ENCODE data around the gene WBP2. TPM values are rescaled to one million over a fixed set of nuclear protein-coding genes. Genes with fewer than 3 reads are reported as not detected.
A peak's percentile ranks its signal among the peaks of the same experiment; 100 is the strongest.

The WBP2 gene
- total and polyA plus RNA-seq, 2 of the 13 experiments (the other 11 are each of a cell fraction or from before 2014, with no cell fraction given) = 29.2 to 29.5 TPM

DNA sequence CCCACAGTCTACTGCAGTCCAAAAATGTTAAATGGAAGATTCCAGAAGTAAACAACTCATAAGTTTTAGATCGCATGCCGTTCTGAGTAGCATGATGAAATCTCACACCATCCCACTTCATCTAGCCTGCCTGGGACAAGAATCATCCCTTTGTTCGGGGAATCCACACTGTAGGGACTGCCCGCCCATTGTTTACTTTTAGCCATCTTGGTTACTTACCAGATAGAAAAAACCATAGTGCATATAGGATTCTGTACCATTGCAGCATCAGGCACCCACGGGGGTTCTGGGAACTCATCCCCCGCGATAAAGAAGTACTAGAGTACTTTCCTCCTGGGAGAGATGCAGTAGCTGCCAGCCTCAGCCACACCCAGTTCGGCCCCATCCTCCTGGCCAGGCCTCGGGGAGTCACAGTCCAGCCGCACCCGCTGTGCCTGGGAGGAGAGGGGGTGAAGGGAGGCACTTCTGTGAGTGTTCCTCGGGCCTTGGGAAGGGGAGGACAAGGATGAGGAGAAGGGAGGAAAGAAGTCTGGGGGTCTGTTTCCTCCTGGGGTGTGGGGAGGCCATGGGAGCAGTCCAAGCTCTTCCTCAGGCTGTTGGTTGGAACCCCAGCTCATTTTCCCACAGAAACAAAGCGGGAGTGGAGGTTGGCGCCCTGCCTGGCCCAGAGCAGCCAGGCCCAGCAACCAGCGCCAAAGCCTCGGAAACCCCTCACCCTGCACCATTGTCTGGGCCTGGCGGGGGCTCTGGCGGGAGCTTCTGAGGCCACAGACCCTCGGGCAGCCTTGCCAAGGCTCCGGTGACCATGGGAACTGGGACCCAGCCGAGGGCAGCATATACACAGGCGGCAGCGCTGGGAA lies 14.4 kb upstream of the WBP2 start (continued):
- TF ChIP-seq HMGXB3 (CRISPR knock-in tag; IDR thresholded peaks at IDR 0.05; ENCODE audit: borderline replicate concordance) = no peak
- 0 out of 2 replicates have a peak, but pooled peaks have one; percentile 14 for TF ChIP-seq RERE (CRISPR knock-in tag; IDR thresholded peaks at IDR 0.05; ENCODE audit: low read depth)
- TF ChIP-seq DRAP1 (CRISPR knock-in tag; IDR thresholded peaks at IDR 0.05) = peak; percentile 88
- peak; percentile 74 for TF ChIP-seq BORCS8-MEF2B (CRISPR knock-in tag; IDR thresholded peaks at IDR 0.05)
- no peak for TF ChIP-seq ZFP36 (IDR thresholded peaks at IDR 0.05; ENCODE audit: borderline replicate concordance, low read depth, low read length, partially characterized antibody)
- peak; percentile 82 for TF ChIP-seq HDAC2 (CRISPR knock-in tag; IDR thresholded peaks at IDR 0.05)
- TF ChIP-seq U2AF1 (optimal IDR thresholded peaks at IDR 0.05; ENCODE audit: low read depth, low read length) = peak; percentile 41
- no peak for TF ChIP-seq TBP (CRISPR knock-in tag; IDR thresholded peaks at IDR 0.05)
- TF ChIP-seq CCDC6 (CRISPR knock-in tag; IDR thresholded peaks at IDR 0.05) = peak; percentile 94
- TF ChIP-seq DMTF1 (CRISPR knock-in tag; IDR thresholded peaks at IDR 0.05) = no peak
- peak; percentile 95; the same call in 1 of the 2 replicates for TF ChIP-seq ZNF34 (CRISPR knock-in tag; IDR thresholded peaks at IDR 0.05; ENCODE audit: borderline replicate concordance)
- no peak; the same call in 1 of the 2 replicates for TF ChIP-seq YEATS2 (CRISPR knock-in tag; IDR thresholded peaks at IDR 0.05; ENCODE audit: borderline replicate concordance)
- peak; percentile 52; the same call in 1 of the 2 replicates for TF ChIP-seq CREM (IDR thresholded peaks at IDR 0.05)
- TF ChIP-seq CREM (CRISPR knock-in tag; IDR thresholded peaks at IDR 0.05) = no peak
- peak; percentile 56 for TF ChIP-seq SAFB2 (CRISPR knock-in tag; IDR thresholded peaks at IDR 0.05; ENCODE audit: borderline replicate concordance, low read depth)
- TF ChIP-seq ZNF264 (CRISPR knock-in tag; IDR thresholded peaks at IDR 0.05) = peak; percentile 44; the same call in 1 of the 2 replicates

Data from HepG2 (cell line).